C4-2B (cell line): ENCODE measurements around the gene NT5C3A.

Experiments
- ZFX ChIP-seq: fragments of 450-650 bp; IDR thresholded peaks from 2 replicates; pipeline ENCODE4 v1.6.1; 2017
- TF ChIP-seq, protein P1 (sequence below): fragments of 450-650 bp; conservative IDR thresholded peaks from 2 replicates; pipeline ENCODE4 v1.5.1; 2017; ENCODE audit warnings: mild to moderate bottlenecking

DNA sequence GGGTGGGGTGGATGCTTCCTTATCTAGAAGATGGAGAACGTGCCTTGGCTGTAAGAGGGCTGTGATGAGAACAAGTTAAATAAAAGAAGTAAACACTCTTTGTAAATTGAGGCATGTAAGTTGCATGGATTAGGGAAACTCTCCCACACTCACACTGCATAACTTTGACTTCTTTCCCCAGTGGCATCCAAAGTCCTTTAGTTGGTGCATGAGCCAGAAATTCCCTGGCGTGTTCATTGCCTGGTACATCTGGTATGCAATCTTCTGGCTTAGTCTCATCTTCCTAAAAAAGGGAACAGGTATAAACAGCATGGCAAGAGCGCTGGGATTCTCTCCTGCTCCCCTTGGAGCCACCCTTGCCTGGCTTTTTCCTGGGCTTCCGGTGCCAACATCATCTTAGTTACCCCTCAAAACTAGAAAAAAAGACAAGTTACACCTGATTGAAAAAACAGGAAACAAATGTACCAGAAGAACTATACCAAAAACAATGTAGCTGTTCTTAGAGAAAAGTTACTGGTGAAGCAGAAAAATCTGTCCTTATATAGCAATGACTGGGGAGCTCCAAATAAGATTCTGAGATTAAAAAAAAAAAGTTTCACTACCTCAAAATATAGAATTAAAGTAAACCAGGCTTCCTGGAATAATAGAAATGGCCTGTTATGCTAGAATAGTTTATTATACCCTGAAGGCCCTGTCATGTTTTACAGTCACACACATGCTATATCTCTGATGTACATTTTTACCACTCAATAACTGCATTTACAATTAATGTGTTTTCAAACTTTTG is 36.8 kb upstream of the NT5C3A start:
- TF ChIP-seq, protein P1, sequence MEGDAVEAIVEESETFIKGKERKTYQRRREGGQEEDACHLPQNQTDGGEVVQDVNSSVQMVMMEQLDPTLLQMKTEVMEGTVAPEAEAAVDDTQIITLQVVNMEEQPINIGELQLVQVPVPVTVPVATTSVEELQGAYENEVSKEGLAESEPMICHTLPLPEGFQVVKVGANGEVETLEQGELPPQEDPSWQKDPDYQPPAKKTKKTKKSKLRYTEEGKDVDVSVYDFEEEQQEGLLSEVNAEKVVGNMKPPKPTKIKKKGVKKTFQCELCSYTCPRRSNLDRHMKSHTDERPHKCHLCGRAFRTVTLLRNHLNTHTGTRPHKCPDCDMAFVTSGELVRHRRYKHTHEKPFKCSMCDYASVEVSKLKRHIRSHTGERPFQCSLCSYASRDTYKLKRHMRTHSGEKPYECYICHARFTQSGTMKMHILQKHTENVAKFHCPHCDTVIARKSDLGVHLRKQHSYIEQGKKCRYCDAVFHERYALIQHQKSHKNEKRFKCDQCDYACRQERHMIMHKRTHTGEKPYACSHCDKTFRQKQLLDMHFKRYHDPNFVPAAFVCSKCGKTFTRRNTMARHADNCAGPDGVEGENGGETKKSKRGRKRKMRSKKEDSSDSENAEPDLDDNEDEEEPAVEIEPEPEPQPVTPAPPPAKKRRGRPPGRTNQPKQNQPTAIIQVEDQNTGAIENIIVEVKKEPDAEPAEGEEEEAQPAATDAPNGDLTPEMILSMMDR, result no peak
- no peak for TF ChIP-seq ZFX
